IMR-90 (cell line): ENCODE data around the gene ENPP7. TPM values are rescaled to one million over a fixed set of nuclear protein-coding genes. Genes with fewer than 3 reads are reported as not detected.

Source experiments
- ATAC-seq: fragments of 200-7000 bp; cut with Tn5 transposase; 2 replicates; pipeline ENCODE4 v1.9.1; 2020; ENCODE audit warnings: low read depth, mild to moderate bottlenecking, moderate library complexity
- BruUV-seq: library from RNA; stranded (reverse); fragments of 400-500 nt; replicated peaks from 2 replicates; lab custom pipeline; 2021; lab: Mats Ljungman, UMichigan
- CTCF ChIA-PET: fragments of 300-600 bp; formaldehyde crosslinking; extraction: SDS; loops from one replicate; lab custom pipeline; 2021; ENCODE audit warnings: antibody characterized with exemption; lab: Yijun Ruan, JAX
- POLR2A ChIA-PET: fragments of 300-600 bp; sonication (Branson Sonifier 250); formaldehyde crosslinking; loops from one replicate; lab custom pipeline; 2022; ENCODE audit warnings: antibody characterized with exemption; ENCODE audit not compliant: unreplicated experiment; lab: Charles Lee
- DNase-seq: peaks from one replicate; pipeline ENCODE4 v3.0.0; 2013
- H2AFZ ChIP-seq: replicated peaks from 2 replicates; pipeline ENCODE3; 2013; ENCODE audit warnings: low read length, mild to moderate bottlenecking; ENCODE audit not compliant: poor library complexity
- H2AK5ac ChIP-seq: 2 replicates; pipeline ENCODE4 v1.6.1; 2013; ENCODE audit warnings: low read depth, low read length, inconsistent platforms
- H2AK9ac ChIP-seq: replicated peaks from 2 replicates; pipeline ENCODE3; 2013; ENCODE audit warnings: mild to moderate bottlenecking, low read depth, low read length, moderate library complexity; ENCODE audit not compliant: poor library complexity
- H2BK120ac ChIP-seq: 2 replicates; pipeline ENCODE4 v1.6.1; 2013; ENCODE audit warnings: low read depth, low read length, inconsistent platforms
- H2BK15ac ChIP-seq: 3 replicates; pipeline ENCODE4 v1.6.1; 2013; ENCODE audit warnings: low read depth, low read length, inconsistent platforms
- H2BK20ac ChIP-seq: 2 replicates; pipeline ENCODE4 v1.6.1; 2013; ENCODE audit warnings: low read depth, mild to moderate bottlenecking, inconsistent platforms, low read length, moderate library complexity
- H2BK5ac ChIP-seq: 2 replicates; pipeline ENCODE4 v1.6.1; 2013; ENCODE audit warnings: mild to moderate bottlenecking, low read depth, low read length, inconsistent platforms; ENCODE audit not compliant: poor library complexity, severe bottlenecking
- H3K14ac ChIP-seq: replicated peaks from 2 replicates; pipeline ENCODE4 v1.6.1; 2013; ENCODE audit warnings: low read depth, low read length, inconsistent platforms
- H3K18ac ChIP-seq: 2 replicates; pipeline ENCODE4 v1.6.1; 2013; ENCODE audit warnings: low read depth, low read length, control low read depth
- H3K23ac ChIP-seq: 2 replicates; pipeline ENCODE4 v1.6.1; 2013; ENCODE audit warnings: low read depth, low read length, inconsistent platforms
- H3K27ac ChIP-seq: 2 replicates; pipeline ENCODE4 v1.5.1; 2013; ENCODE audit warnings: mild to moderate bottlenecking, control low read depth, low read length; ENCODE audit not compliant: insufficient read depth
- H3K27me3 ChIP-seq: 2 replicates; pipeline ENCODE4 v1.6.1; 2013; ENCODE audit warnings: low read length; ENCODE audit not compliant: control insufficient read depth, insufficient read depth
- H3K36me3 ChIP-seq: 2 replicates; pipeline ENCODE4 v1.6.1; 2013; ENCODE audit warnings: low read length, mixed read lengths; ENCODE audit not compliant: control insufficient read depth, insufficient read depth
- H3K4ac ChIP-seq: 2 replicates; pipeline ENCODE4 v1.6.1; 2013; ENCODE audit warnings: low read depth, low read length, inconsistent platforms
- H3K4me1 ChIP-seq: 2 replicates; pipeline ENCODE4 v1.6.1; 2013; ENCODE audit warnings: low read length, mixed read lengths; ENCODE audit not compliant: control insufficient read depth, insufficient read depth
- H3K4me2 ChIP-seq: 2 replicates; pipeline ENCODE4 v1.6.1; 2013; ENCODE audit warnings: low read depth, mild to moderate bottlenecking, control low read depth, low read length, moderate library complexity
- H3K4me3 ChIP-seq: 2 replicates; pipeline ENCODE4 v1.5.1; 2013; ENCODE audit warnings: low read depth, mild to moderate bottlenecking, control low read depth, low read length, moderate library complexity; ENCODE audit not compliant: insufficient read depth
- H3K56ac ChIP-seq: 2 replicates; pipeline ENCODE4 v1.6.1; 2013; ENCODE audit warnings: low read length, inconsistent platforms; ENCODE audit not compliant: insufficient read depth; ENCODE audit errors: extremely low read depth
- H3K79me1 ChIP-seq, 2 experiments: 2 replicates each; pipeline ENCODE4 v1.6.1; 2013; ENCODE audit warnings: low read length in 2 of 2, inconsistent platforms in 1 of 2, low read depth in 1 of 2
- H3K9ac ChIP-seq: 2 replicates; pipeline ENCODE4 v1.6.1; 2013; ENCODE audit warnings: low read depth, low read length, control low read depth
- H3K9me1 ChIP-seq: 2 replicates; pipeline ENCODE4 v1.6.1; 2013; ENCODE audit warnings: low read length, inconsistent platforms; ENCODE audit not compliant: insufficient read depth
- H3K9me3 ChIP-seq: 2 replicates; pipeline ENCODE4 v1.6.1; 2013; ENCODE audit warnings: low read length; ENCODE audit not compliant: control insufficient read depth, insufficient read depth
- H4K20me1 ChIP-seq: 2 replicates; pipeline ENCODE4 v1.6.1; 2013; ENCODE audit warnings: low read length, inconsistent platforms; ENCODE audit not compliant: insufficient read depth
- H4K5ac ChIP-seq: 2 replicates; pipeline ENCODE4 v1.6.1; 2013; ENCODE audit warnings: mild to moderate bottlenecking, low read depth, low read length, control low read depth
- H4K8ac ChIP-seq, 2 experiments: 2 replicates each; pipeline ENCODE4 v1.6.1; 2013; ENCODE audit warnings: low read depth in 2 of 2, low read length in 2 of 2, control low read depth in 1 of 2, inconsistent platforms in 1 of 2
- H4K91ac ChIP-seq: 2 replicates; pipeline ENCODE4 v1.6.1; 2013; ENCODE audit warnings: low read depth, low read length, inconsistent platforms; ENCODE audit not compliant: insufficient read depth
- CEBPB ChIP-seq: IDR thresholded peaks from 2 replicates; pipeline ENCODE4 v1.6.1; 2012; ENCODE audit warnings: low read depth, low read length, improper control_type of control experiment
- CHD1 ChIP-seq: IDR thresholded peaks from 2 replicates; pipeline ENCODE4 v1.6.1; 2012; ENCODE audit warnings: low read depth, low read length, improper control_type of control experiment
- POLR2A ChIP-seq: IDR thresholded peaks from 2 replicates; pipeline ENCODE4 v1.6.1; 2012; ENCODE audit warnings: mild to moderate bottlenecking, low read depth, low read length
- SMC3 ChIP-seq: fragments of 150-350 bp; IDR thresholded peaks from 2 replicates; pipeline ENCODE4 v1.6.1; 2016; ENCODE audit warnings: low read depth, mild to moderate bottlenecking, antibody characterized with exemption, low read length, moderate library complexity
- WGBS, 2 experiments: methylation state at CpG; one replicate each; pipeline versions ENCODE4 v1.1.5 to v1.1.7; 2013; ENCODE audit warnings: missing lambda C conversion rate in 2 of 2; ENCODE audit not compliant: insufficient read length in 1 of 2; ENCODE audit errors: extremely low coverage in 2 of 2; 5-methylcytosine and 5-hydroxymethylcytosine counted together
- dilution Hi-C: fragments of 300-500 bp; cut with HindIII; formaldehyde crosslinking; loops from one replicate; pipeline ENCODE4 v1.14.3; 2018; ENCODE audit warnings: low sequenced_read_pairs; ENCODE audit not compliant: unreplicated experiment
- in situ Hi-C: fragments of 300-500 bp; cut with MboI; formaldehyde crosslinking; loops from 3 replicates; pipeline ENCODE4 v1.14.3; 2019; ENCODE audit warnings: low sequenced_read_pairs, inconsistent platforms, mixed read lengths
- intact Hi-C: fragments of 100-400 bp; cut with micrococcal nuclease; formaldehyde crosslinking; loops from 2 replicates; pipeline ENCODE4 v1.10.0; 2022
- polyA plus RNA-seq, 3 experiments: library from polyadenylated mRNA; depleted of rRNA; stranded (reverse); fragments of >200 nt; gene quantifications; 2 replicates each; pipeline ENCODE4 v1.2.3, GENCODE V29; 2012; ENCODE audit warnings: low replicate concordance in 1 of 3
- total RNA-seq: library from RNA; depleted of rRNA; stranded (reverse); fragments of >200 nt; gene quantifications from 2 replicates; pipeline ENCODE4 v1.2.3, GENCODE V29; 2012

Gene ENPP7
- total and polyA plus RNA-seq, 2 of the 4 experiments (the other 2 are of a cell fraction), result not detected

DNA sequence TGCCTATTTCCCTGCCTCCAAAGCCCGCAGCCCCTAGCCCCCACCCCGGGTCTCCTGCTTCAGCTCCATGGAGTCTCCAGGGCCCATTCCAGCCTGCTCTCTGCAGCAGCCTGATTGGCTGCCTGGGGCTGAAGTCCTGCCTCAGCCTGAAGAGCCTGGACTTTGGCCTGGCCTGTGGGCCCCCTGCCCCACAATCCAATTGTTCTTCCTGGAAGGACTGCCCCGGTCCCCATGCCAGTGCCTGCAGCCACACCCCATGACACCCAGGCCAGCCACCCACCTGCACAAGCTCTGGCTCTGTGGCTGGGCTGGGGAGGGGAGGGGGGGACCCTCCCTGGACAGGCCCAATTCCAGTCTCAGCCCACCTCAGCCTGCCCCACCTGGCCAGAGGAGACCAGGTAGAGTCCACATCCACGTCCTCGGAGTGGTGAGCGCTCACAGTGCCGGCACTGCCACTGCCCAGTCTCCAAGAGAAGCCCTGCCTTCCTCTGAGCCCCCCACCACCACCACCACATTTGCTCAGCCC, 12.3 kb downstream of the ENPP7 start:
- dilution Hi-C loops, result no loop called here
- H2BK15ac ChIP-seq, result no peak overlapping the region
- no peaks in the 10 kb centered on the region for H3K79me1 ChIP-seq
- H3K27ac ChIP-seq, result no peak overlapping the region
- no peak overlapping the region for H3K14ac ChIP-seq
- H3K23ac ChIP-seq, result no peak overlapping the region
- H3K9me1 ChIP-seq, result no peaks in the 10 kb centered on the region
- no peaks in the 10 kb centered on the region for H3K9me3 ChIP-seq
- no peak overlapping the region for H3K4ac ChIP-seq
- no peak overlapping the region for H4K5ac ChIP-seq
- DNase-seq (no peak), ATAC-seq (no peak)
- H3K36me3 ChIP-seq, result no peaks in the 10 kb centered on the region
- no peak overlapping the region for H3K18ac ChIP-seq
- in situ Hi-C loops, result no loop called here
- H3K4me1 ChIP-seq, result peaks cover 3% of the 10 kb centered on the region; the same call in 1 of the 2 replicates
- no peaks in the 10 kb centered on the region for H4K20me1 ChIP-seq
- TF ChIP-seq SMC3 (no peak), POLR2A (no peak), CHD1 (no peak), CEBPB (no peak)
- H3K9ac ChIP-seq, result no peak overlapping the region
- H3K4me3 ChIP-seq, result no peak overlapping the region
- H2AK9ac ChIP-seq, result no peak overlapping the region
- no peak overlapping the region for H2BK120ac ChIP-seq
- no peak overlapping the region for H2BK20ac ChIP-seq
- ChIA-PET POLR2A (no interaction called here), CTCF (no interaction called here)
- H2AFZ ChIP-seq, result no peak overlapping the region
- 60% methylated on average over 1 of the region's 7 CpGs; no CpG with 5 or more reads in 1 of the 2 experiments for WGBS, 2 experiments
- no peak overlapping the region for H3K4me2 ChIP-seq
- no peak overlapping the region for H4K8ac ChIP-seq
- H4K91ac ChIP-seq, result no peak overlapping the region
- intact Hi-C loops, result no loop called here
- H3K27me3 ChIP-seq, result peaks cover 70% of the 10 kb centered on the region
- no peak overlapping the region for H2AK5ac ChIP-seq
- H2BK5ac ChIP-seq, result no peak overlapping the region
- no peak overlapping the region for H3K56ac ChIP-seq
- no TSS peak for BruUV-seq
